Activated CD4-positive, alpha-beta memory T cell treated with anti-CD3 and anti-CD28 coated beads for 36 hours (primary cell): Measurements from ENCODE around the gene GRID1. TPM values are rescaled to one million over a fixed set of nuclear protein-coding genes. Genes with fewer than 3 reads are reported as not detected.

Experiments used
- CTCF ChIA-PET: fragments of 350-600 bp; sonication (Branson Sonifier 250); formaldehyde crosslinking; loops from one replicate; lab custom pipeline; 2021; ENCODE audit warnings: antibody characterized with exemption, inconsistent platforms; lab: Charles Lee
- POLR2A ChIA-PET: fragments of 350-600 bp; sonication (Branson Sonifier 250); formaldehyde crosslinking; loops from one replicate; lab custom pipeline; 2021; ENCODE audit warnings: antibody characterized with exemption; lab: Charles Lee
- DNase-seq: peaks from one replicate; pipeline ENCODE4 v3.0.0-alpha.2; 2020
- H3K27ac Mint-ChIP-seq: one replicate; pipeline ENCODE4 v1.8.0; 2021; ENCODE audit warnings: mixed read lengths
- H3K27me3 Mint-ChIP-seq: one replicate; pipeline ENCODE4 v1.8.0; 2021; ENCODE audit warnings: mixed read lengths
- H3K36me3 Mint-ChIP-seq: one replicate; pipeline ENCODE4 v1.8.0; 2021; ENCODE audit warnings: mixed read lengths
- H3K4me1 Mint-ChIP-seq: one replicate; pipeline ENCODE4 v1.8.0; 2021; ENCODE audit warnings: low read depth, mixed read lengths
- H3K4me3 Mint-ChIP-seq: one replicate; pipeline ENCODE4 v1.8.0; 2021; ENCODE audit warnings: mild to moderate bottlenecking, mixed read lengths
- H3K9me3 Mint-ChIP-seq: one replicate; pipeline ENCODE4 v1.8.0; 2021; ENCODE audit warnings: mixed read lengths
- intact Hi-C: fragments of 100-400 bp; cut with micrococcal nuclease; formaldehyde crosslinking; loops from one replicate; pipeline ENCODE4 v1.15.1; 2023
- total RNA-seq, 2 experiments: library from RNA; stranded (reverse); gene quantifications; one replicate each; pipeline ENCODE4 v1.2.3, GENCODE V29; 2021

Gene GRID1
- total RNA-seq, 2 experiments from 2014 or later: not detected

GRCh38 chr10:86340176-86340990, 26.2 kb downstream of the GRID1 start:
- intact Hi-C loops: no loop called here
- CTCF ChIA-PET: no interaction called here
- no peak overlapping the region for H3K4me3 Mint-ChIP-seq
- H3K27ac Mint-ChIP-seq: no peak overlapping the region
- no peak for DNase-seq
- H3K4me1 Mint-ChIP-seq: no peaks in the 10 kb centered on the region
- no peaks in the 10 kb centered on the region for H3K27me3 Mint-ChIP-seq
- no peaks in the 10 kb centered on the region for H3K9me3 Mint-ChIP-seq
- POLR2A ChIA-PET: no interaction called here
- H3K36me3 Mint-ChIP-seq: no peaks in the 10 kb centered on the region

GRCh38 chr10:86339226-86339865, 27.2 kb downstream of the GRID1 start:
- no peak overlapping the region for H3K4me3 Mint-ChIP-seq
- no peaks in the 10 kb centered on the region for H3K9me3 Mint-ChIP-seq
- H3K4me1 Mint-ChIP-seq: no peaks in the 10 kb centered on the region
- ChIA-PET CTCF (no interaction called here), POLR2A (no interaction called here)
- no peak for DNase-seq
- intact Hi-C loops: no loop called here
- no peaks in the 10 kb centered on the region for H3K27me3 Mint-ChIP-seq
- no peak overlapping the region for H3K27ac Mint-ChIP-seq
- no peaks in the 10 kb centered on the region for H3K36me3 Mint-ChIP-seq

- intact Hi-C loops: no loop called here
These were observed 29.4 kb downstream of the GRID1 start for GRCh38 chr10:86337121-86337601.

GRCh38 chr10:86336341-86336740, 30.3 kb downstream of the GRID1 start:
- DNase-seq: no peak
- H3K27me3 Mint-ChIP-seq: peaks cover 7% of the 10 kb centered on the region
- H3K4me3 Mint-ChIP-seq: no peak overlapping the region
- CTCF ChIA-PET: no interaction called here
- POLR2A ChIA-PET: no interaction called here
- no peaks in the 10 kb centered on the region for H3K9me3 Mint-ChIP-seq
- H3K27ac Mint-ChIP-seq: no peak overlapping the region
- H3K36me3 Mint-ChIP-seq: no peaks in the 10 kb centered on the region
- intact Hi-C loops: no loop called here
- no peaks in the 10 kb centered on the region for H3K4me1 Mint-ChIP-seq

More at GRCh38 chr10:86337121-86337601, 29.4 kb downstream of the GRID1 start:
- ChIA-PET POLR2A (no interaction called here), CTCF (no interaction called here)
- no peaks in the 10 kb centered on the region for H3K9me3 Mint-ChIP-seq
- no peak overlapping the region for H3K4me3 Mint-ChIP-seq
- DNase-seq: no peak
- H3K27me3 Mint-ChIP-seq: peaks cover 7% of the 10 kb centered on the region
- no peak overlapping the region for H3K27ac Mint-ChIP-seq
- no peaks in the 10 kb centered on the region for H3K4me1 Mint-ChIP-seq
- H3K36me3 Mint-ChIP-seq: no peaks in the 10 kb centered on the region

- no peaks in the 10 kb centered on the region for H3K4me1 Mint-ChIP-seq
- peaks cover 7% of the 10 kb centered on the region for H3K27me3 Mint-ChIP-seq
- H3K27ac Mint-ChIP-seq: no peak overlapping the region
- no peak for DNase-seq
- no peak overlapping the region for H3K4me3 Mint-ChIP-seq
- no peaks in the 10 kb centered on the region for H3K36me3 Mint-ChIP-seq
- intact Hi-C loops: no loop called here
- H3K9me3 Mint-ChIP-seq: no peaks in the 10 kb centered on the region
- CTCF ChIA-PET: no interaction called here
- POLR2A ChIA-PET: no interaction called here
These were observed 30.8 kb downstream of the GRID1 start for GRCh38 chr10:86335831-86336230.

GRCh38 chr10:86335257-86335656, 31.3 kb downstream of the GRID1 start:
- ChIA-PET POLR2A (no interaction called here), CTCF (no interaction called here)
- intact Hi-C loops: no loop called here

GRCh38 chr10:86334488-86335085, 32.0 kb downstream of the GRID1 start:
- no peak for DNase-seq
- Mint-ChIP-seq H3K9me3 (no peaks in the 10 kb centered on the region), H3K4me3 (no peak overlapping the region), H3K36me3 (no peaks in the 10 kb centered on the region), H3K4me1 (no peaks in the 10 kb centered on the region), H3K27ac (no peak overlapping the region), H3K27me3 (peaks cover 8% of the 10 kb centered on the region)
- CTCF ChIA-PET: no interaction called here
- intact Hi-C loops: no loop called here
- POLR2A ChIA-PET: no interaction called here

More at GRCh38 chr10:86335257-86335656, 31.3 kb downstream of the GRID1 start:
- Mint-ChIP-seq H3K27me3 (peaks cover 8% of the 10 kb centered on the region), H3K9me3 (no peaks in the 10 kb centered on the region), H3K4me1 (no peaks in the 10 kb centered on the region), H3K36me3 (no peaks in the 10 kb centered on the region), H3K27ac (no peak overlapping the region), H3K4me3 (no peak overlapping the region)
- no peak for DNase-seq

- Mint-ChIP-seq H3K9me3 (no peaks in the 10 kb centered on the region), H3K36me3 (no peaks in the 10 kb centered on the region), H3K4me3 (no peak overlapping the region), H3K27ac (no peak overlapping the region), H3K4me1 (no peaks in the 10 kb centered on the region), H3K27me3 (peaks cover 8% of the 10 kb centered on the region)
- no peak for DNase-seq
- ChIA-PET POLR2A (no interaction called here), CTCF (no interaction called here)
- intact Hi-C loops: no loop called here
These were observed 32.6 kb downstream of the GRID1 start for GRCh38 chr10:86333826-86334487.

GRCh38 chr10:86331861-86332260, 34.7 kb downstream of the GRID1 start:
- no peaks in the 10 kb centered on the region for H3K9me3 Mint-ChIP-seq
- DNase-seq: no peak
- no peak overlapping the region for H3K27ac Mint-ChIP-seq

GRCh38 chr10:86330778-86331763, 35.5 kb downstream of the GRID1 start:
- Mint-ChIP-seq H3K4me3 (no peak overlapping the region), H3K36me3 (no peaks in the 10 kb centered on the region), H3K4me1 (no peaks in the 10 kb centered on the region), H3K9me3 (no peaks in the 10 kb centered on the region), H3K27ac (no peak overlapping the region), H3K27me3 (peaks cover 8% of the 10 kb centered on the region)
- no peak for DNase-seq
- POLR2A ChIA-PET: no interaction called here
- CTCF ChIA-PET: no interaction called here
- intact Hi-C loops: no loop called here

More at GRCh38 chr10:86331861-86332260, 34.7 kb downstream of the GRID1 start:
- peaks cover 8% of the 10 kb centered on the region for H3K27me3 Mint-ChIP-seq
- no peaks in the 10 kb centered on the region for H3K36me3 Mint-ChIP-seq
- CTCF ChIA-PET: no interaction called here
- no peak overlapping the region for H3K4me3 Mint-ChIP-seq
- no peaks in the 10 kb centered on the region for H3K4me1 Mint-ChIP-seq
- intact Hi-C loops: no loop called here
- POLR2A ChIA-PET: no interaction called here

- intact Hi-C loops: no loop called here
- Mint-ChIP-seq H3K9me3 (no peaks in the 10 kb centered on the region), H3K27ac (no peak overlapping the region), H3K4me3 (no peak overlapping the region), H3K36me3 (no peaks in the 10 kb centered on the region), H3K4me1 (no peaks in the 10 kb centered on the region), H3K27me3 (peaks cover 8% of the 10 kb centered on the region)
- CTCF ChIA-PET: no interaction called here
- POLR2A ChIA-PET: no interaction called here
- no peak for DNase-seq
These were observed 36.5 kb downstream of the GRID1 start for GRCh38 chr10:86329896-86330680.
